GM18502 (cell line): ENCODE data around the gene APOBEC3G.

Experiments
- ATAC-seq: cut with Tn5 transposase; IDR thresholded peaks from one replicate; pipeline ENCODE4 v1.9.1; 2021; ENCODE audit warnings: mild to moderate bottlenecking; ENCODE audit not compliant: unreplicated experiment, poor library complexity

APOBEC3G gene

GRCh38 chr22:39117585-39118191, 40.6 kb downstream of the APOBEC3G start:
- no peak for ATAC-seq

GRCh38 chr22:39120983-39121382, 43.9 kb downstream of the APOBEC3G start:
- no peak for ATAC-seq

GRCh38 chr22:39122772-39123470, 45.8 kb downstream of the APOBEC3G start:
- ATAC-seq: no peak

- no peak for ATAC-seq
These were observed 46.9 kb downstream of the APOBEC3G start for GRCh38 chr22:39123751-39124581.

- no peak for ATAC-seq
These were observed 48.5 kb downstream of the APOBEC3G start for GRCh38 chr22:39125622-39126021.

GRCh38 chr22:39128508-39128907, 51.4 kb downstream of the APOBEC3G start:
- ATAC-seq: no peak

GRCh38 chr22:39129081-39129480, 52.0 kb downstream of the APOBEC3G start:
- ATAC-seq: no peak

GRCh38 chr22:39129746-39130145, 52.7 kb downstream of the APOBEC3G start:
- ATAC-seq: no peak

- ATAC-seq: no peak
These were observed 53.2 kb downstream of the APOBEC3G start for GRCh38 chr22:39130152-39130704.

GRCh38 chr22:39130892-39131855, 54.1 kb downstream of the APOBEC3G start:
- ATAC-seq: no peak

- no peak for ATAC-seq
These were observed 55.2 kb downstream of the APOBEC3G start for GRCh38 chr22:39132281-39132680.

- ATAC-seq: no peak
These were observed 55.9 kb downstream of the APOBEC3G start for GRCh38 chr22:39132871-39133524.

GRCh38 chr22:39133871-39134270, 56.8 kb downstream of the APOBEC3G start:
- no peak for ATAC-seq

- no peak for ATAC-seq
These were observed 57.5 kb downstream of the APOBEC3G start for GRCh38 chr22:39134366-39135091.

- no peak for ATAC-seq
These were observed 58.2 kb downstream of the APOBEC3G start for GRCh38 chr22:39135092-39135896.

- ATAC-seq: no peak
These were observed 59.2 kb downstream of the APOBEC3G start for GRCh38 chr22:39136317-39136716.
